Left lung (tissue), 10 donors: ENCODE results near the gene ANTXR2. TPM values are rescaled to one million over a fixed set of nuclear protein-coding genes. Genes with fewer than 3 reads are reported as not detected.
"Not testable (repeated sequence)": the region's sequence is repeated elsewhere in the genome, so short reads cannot be mapped to it uniquely, and the experiment has no call there.

Experiments used
- ATAC-seq: fragments of 200-7000 bp; cut with Tn5 transposase; one replicate; pipeline ENCODE4 v1.9.1; 2020; ENCODE audit warnings: moderate library complexity
- DNase-seq, 4 donors: peaks; one replicate each; pipeline ENCODE4 v3.0.0-alpha.2; 2013 to 2020
- H3K27ac ChIP-seq, 2 donors: fragments of 200-600 bp; sonication (generic) in 1 of 2; one replicate each; pipeline versions ENCODE4 v1.5.0 to v1.8.0; 2020 to 2021
- H3K27me3 ChIP-seq, 2 donors: fragments of 200-600 bp; sonication (generic) in 1 of 2; one replicate each; pipeline versions ENCODE4 v1.5.0 to v1.8.0; 2020 to 2021
- H3K36me3 ChIP-seq, 2 donors: fragments of 200-600 bp; sonication (generic) in 1 of 2; one replicate each; pipeline versions ENCODE4 v1.5.0 to v1.8.0; 2020 to 2021
- H3K4me1 ChIP-seq, 2 donors: fragments of 200-600 bp; one replicate each; pipeline ENCODE4 v1.8.0; 2021
- H3K4me3 ChIP-seq, 2 donors: fragments of 200-600 bp; sonication (generic) in 1 of 2; one replicate each; pipeline versions ENCODE4 v1.5.0 to v1.8.0; 2020 to 2021; ENCODE audit warnings: mild to moderate bottlenecking in 1 of 2
- H3K9me3 ChIP-seq, 2 donors: fragments of 200-600 bp; sonication (generic) in 1 of 2; one replicate each; pipeline versions ENCODE4 v1.5.0 to v1.8.0; 2020 to 2021
- CTCF ChIP-seq, 2 donors: fragments of 200-600 bp; sonication (generic) in 1 of 2; IDR thresholded peaks; one replicate each; pipeline versions ENCODE4 v1.5.0 to v1.8.0; 2021; ENCODE audit warnings: antibody characterized with exemption in 2 of 2
- intact Hi-C, 2 donors: fragments of 100-400 bp; cut with DNase I; formaldehyde crosslinking; loops; one replicate each; pipeline versions ENCODE4 v1.11.2 to v1.14.2; 2022
- polyA plus RNA-seq, 6 donors: library from polyadenylated mRNA; unstranded; fragments of 120-200 nt; gene quantifications; one replicate each; pipeline ENCODE4 v1.2.1, GENCODE V29; 2013; ENCODE audit not compliant: insufficient read length in 6 of 6
- total RNA-seq, 2 donors: library from RNA; stranded (reverse); fragmentation: NEBNext Ultra II Directional; extraction: Animal tissue kit (Norgen Biotek cat#: 25700); gene quantifications; one replicate each; pipeline ENCODE4 v1.2.1, GENCODE V29; 2021
- donor health status: DM: no; HTN: yes; CAD: no.
- donor health status: DM: no; HTN: no; CAD: no.

ANTXR2 gene
- total and polyA plus RNA-seq, 8 donors: 45.6 to 73.3 (median 66.1) TPM

GRCh38 chr4:79998201-79998600 is 74.8 kb downstream of the ANTXR2 start:
- no peaks in the 10 kb centered on the region for H3K36me3 ChIP-seq
- no peak for TF ChIP-seq CTCF (IDR thresholded peaks at IDR 0.05)
- ATAC-seq: no peak
- intact Hi-C loops: no loop called here
- H3K27ac ChIP-seq: no peak overlapping the region
- no peak for DNase-seq
- H3K9me3 ChIP-seq: no peaks in the 10 kb centered on the region
- no peak overlapping the region for H3K4me3 ChIP-seq
- peaks cover 0 to 4% of the 10 kb centered on the region in 2 donors for H3K4me1 ChIP-seq
- H3K27me3 ChIP-seq: no peaks in the 10 kb centered on the region

- peaks cover 0 to 4% of the 10 kb centered on the region in 2 donors for H3K4me1 ChIP-seq
- ATAC-seq: no peak
- H3K27ac ChIP-seq: no peak overlapping the region
- intact Hi-C loops: no loop called here
- no peak overlapping the region for H3K4me3 ChIP-seq
- H3K9me3 ChIP-seq: no peaks in the 10 kb centered on the region
- no peak for TF ChIP-seq CTCF (IDR thresholded peaks at IDR 0.05)
- H3K36me3 ChIP-seq: no peaks in the 10 kb centered on the region
- peak in 2 of 4 donors; percentile 39 to 49 for DNase-seq
- H3K27me3 ChIP-seq: no peaks in the 10 kb centered on the region
Measured at GRCh38 chr4:79996851-79997250, 76.2 kb downstream of the ANTXR2 start.

- no peak for ATAC-seq
- H3K27ac ChIP-seq: no peak overlapping the region
- no peak overlapping the region for H3K4me3 ChIP-seq
- DNase-seq: no peak
- no peaks in the 10 kb centered on the region for H3K27me3 ChIP-seq
- intact Hi-C loops: no loop called here
- no peak for TF ChIP-seq CTCF (IDR thresholded peaks at IDR 0.05)
- no peaks in the 10 kb centered on the region for H3K9me3 ChIP-seq
- H3K4me1 ChIP-seq: no peaks in the 10 kb centered on the region
- H3K36me3 ChIP-seq: no peaks in the 10 kb centered on the region
Measured at GRCh38 chr4:79993476-79993875, 79.6 kb downstream of the ANTXR2 start.

- H3K4me1 ChIP-seq: no peaks in the 10 kb centered on the region
- H3K9me3 ChIP-seq: no peaks in the 10 kb centered on the region
- H3K27ac ChIP-seq: no peak overlapping the region
- no peak for ATAC-seq
- intact Hi-C loops: no loop called here
- no peak overlapping the region for H3K4me3 ChIP-seq
- no peak for DNase-seq
- no peaks in the 10 kb centered on the region for H3K27me3 ChIP-seq
- no peak for TF ChIP-seq CTCF (IDR thresholded peaks at IDR 0.05)
- no peaks in the 10 kb centered on the region for H3K36me3 ChIP-seq
Measured at GRCh38 chr4:79991601-79992000, 81.4 kb downstream of the ANTXR2 start.

GRCh38 chr4:79991100-79991499 is 81.9 kb downstream of the ANTXR2 start:
- H3K4me3 ChIP-seq, H3K27ac ChIP-seq, ATAC-seq, DNase-seq, H3K4me1 ChIP-seq, H3K27me3 ChIP-seq, H3K36me3 ChIP-seq, H3K9me3 ChIP-seq, intact Hi-C loops: not testable (repeated sequence)

- Histone ChIP-seq H3K27me3 (no peaks in the 10 kb centered on the region), H3K9me3 (no peaks in the 10 kb centered on the region), H3K27ac (no peak overlapping the region), H3K4me3 (no peak overlapping the region), H3K36me3 (peaks cover 0 to 11% of the 10 kb centered on the region in 2 donors), H3K4me1 (no peaks in the 10 kb centered on the region)
- ATAC-seq (no peak), DNase-seq (no peak)
- intact Hi-C loops: no loop called here
- no peak for TF ChIP-seq CTCF (IDR thresholded peaks at IDR 0.05)
Measured at GRCh38 chr4:79987401-79987800, 85.6 kb downstream of the ANTXR2 start.
